Transverse colon (tissue), 4 donors: ENCODE measurements around the gene ADCY9. TPM values are rescaled to one million over a fixed set of nuclear protein-coding genes. Genes with fewer than 3 reads are reported as not detected.

Experiments
- DNase-seq: peaks from one replicate; pipeline ENCODE4 v3.0.0-alpha.2; 2019
- H3K27ac ChIP-seq, 4 donors: fragments of 200-600 bp; sonication (generic); 2 replicates each; pipeline ENCODE4 v1.5.1; 2016 to 2018; ENCODE audit warnings: inconsistent platforms in 4 of 4
- H3K27me3 ChIP-seq: fragments of 200-600 bp; sonication (generic); 2 replicates; pipeline ENCODE4 v1.5.1; 2017; ENCODE audit warnings: inconsistent platforms
- H3K36me3 ChIP-seq, 4 donors: fragments of 200-600 bp; sonication (generic); 2 replicates each; pipeline ENCODE4 v1.5.1; 2017 to 2019; ENCODE audit warnings: inconsistent platforms in 4 of 4
- H3K4me1 ChIP-seq, 4 donors: fragments of 200-600 bp; sonication (generic); 2 replicates each; pipeline ENCODE4 v1.5.1; 2017 to 2020; ENCODE audit warnings: inconsistent platforms in 4 of 4
- H3K4me3 ChIP-seq, 4 donors: fragments of 200-600 bp; sonication (generic); 1 replicate in 1 of 4; 2 replicates in 3 of 4; pipeline versions ENCODE4 v1.5.1 to v1.6.1; 2017 to 2019; ENCODE audit warnings: inconsistent platforms in 4 of 4
- H3K9me3 ChIP-seq, 2 donors: fragments of 200-600 bp; sonication (generic); 2 replicates each; pipeline ENCODE4 v1.5.1; 2017 to 2019; ENCODE audit warnings: inconsistent platforms in 2 of 2
- EP300 ChIP-seq: sonication (generic); formaldehyde crosslinking; IDR thresholded peaks from one replicate; pipeline ENCODE4 v1.6.1; 2017; ENCODE audit warnings: antibody characterized with exemption, low read depth
- POLR2A ChIP-seq: fragments of 450-650 bp; IDR thresholded peaks from one replicate; pipeline ENCODE4 v1.6.1; 2016; ENCODE audit warnings: antibody characterized with exemption, mild to moderate bottlenecking, moderate library complexity
- POLR2AphosphoS5 ChIP-seq, 3 donors: sonication (generic); formaldehyde crosslinking; IDR thresholded peaks; one replicate each; pipeline ENCODE4 v1.6.1; 2016; ENCODE audit warnings: antibody characterized with exemption in 3 of 3
- WGBS, 2 donors: methylation state at CpG; one replicate each; pipeline ENCODE4 v1.1.5; 2018; ENCODE audit warnings: low coverage in 1 of 2; 5-methylcytosine and 5-hydroxymethylcytosine counted together
- in situ Hi-C, 4 donors: fragments of 200-750 bp; cut with MboI; loops; one replicate each; pipeline versions ENCODE4 v1.15.0 to v1.15.1; 2017; ENCODE audit warnings: low sequenced_read_pairs in 3 of 4, low pct_ligation_motif_present in 1 of 4, low pct_unique_long_range_greater_than_20kb in 1 of 4
- intact Hi-C: fragments of 100-400 bp; cut with DNase I; formaldehyde crosslinking; loops from one replicate; pipeline ENCODE4 v1.15.1; 2023; ENCODE audit warnings: low total_unique reads
- total RNA-seq, 4 donors: library from RNA; depleted of rRNA; stranded (reverse); fragments of >200 nt; gene quantifications; one replicate each; pipeline ENCODE4 v1.1.0, GENCODE V29; 2016
- TF ChIP-seq, protein P1 (sequence below), 5 experiments: fragments of 200-600 bp in 3 of 5; fragments of 450-650 bp in 2 of 5; sonication (generic) in 3 of 5; IDR thresholded peaks; 1 replicate in 2 of 5; 2 replicates in 3 of 5; pipeline ENCODE4 v1.5.1; 2016 to 2017; ENCODE audit warnings: antibody characterized with exemption in 5 of 5, inconsistent platforms in 3 of 5, mild to moderate bottlenecking in 2 of 5, moderate library complexity in 1 of 5

The ADCY9 gene
- total RNA-seq, 4 donors from 2014 or later: 33.7 to 46.0 (median 37.2) TPM

DNA sequence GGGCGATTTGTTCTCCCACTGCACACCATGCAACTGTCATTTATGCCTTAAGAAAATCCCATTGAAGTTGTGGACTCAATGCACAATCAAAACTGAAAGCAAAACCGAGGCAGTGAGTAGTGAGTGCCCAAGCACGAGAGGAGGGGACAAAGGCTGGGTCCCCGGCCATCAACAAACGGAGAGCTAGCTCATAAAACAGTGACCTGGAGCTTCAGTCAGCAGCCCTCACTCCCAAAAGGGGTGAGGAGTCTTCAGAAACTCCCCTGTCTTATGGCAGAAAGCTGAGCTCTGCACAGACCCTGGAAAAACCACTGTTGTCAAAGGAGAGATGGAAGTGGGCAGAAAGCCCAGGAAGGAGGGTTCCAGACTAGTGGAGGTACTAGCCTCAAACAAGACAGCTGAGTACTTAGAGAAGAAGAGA, 96.9 kb downstream of the ADCY9 start:
- no peaks in the 10 kb centered on the region for H3K9me3 ChIP-seq
- H3K27ac ChIP-seq: peak overlapping the region; percentile 76 to 82 (median 79)
- intact Hi-C loops: no loop called here
- no peaks in the 10 kb centered on the region for H3K27me3 ChIP-seq
- H3K4me3 ChIP-seq: peak overlapping the region in 3 of 4 donors; percentile 25 to 41 (median 32)
- TF ChIP-seq, protein P1, sequence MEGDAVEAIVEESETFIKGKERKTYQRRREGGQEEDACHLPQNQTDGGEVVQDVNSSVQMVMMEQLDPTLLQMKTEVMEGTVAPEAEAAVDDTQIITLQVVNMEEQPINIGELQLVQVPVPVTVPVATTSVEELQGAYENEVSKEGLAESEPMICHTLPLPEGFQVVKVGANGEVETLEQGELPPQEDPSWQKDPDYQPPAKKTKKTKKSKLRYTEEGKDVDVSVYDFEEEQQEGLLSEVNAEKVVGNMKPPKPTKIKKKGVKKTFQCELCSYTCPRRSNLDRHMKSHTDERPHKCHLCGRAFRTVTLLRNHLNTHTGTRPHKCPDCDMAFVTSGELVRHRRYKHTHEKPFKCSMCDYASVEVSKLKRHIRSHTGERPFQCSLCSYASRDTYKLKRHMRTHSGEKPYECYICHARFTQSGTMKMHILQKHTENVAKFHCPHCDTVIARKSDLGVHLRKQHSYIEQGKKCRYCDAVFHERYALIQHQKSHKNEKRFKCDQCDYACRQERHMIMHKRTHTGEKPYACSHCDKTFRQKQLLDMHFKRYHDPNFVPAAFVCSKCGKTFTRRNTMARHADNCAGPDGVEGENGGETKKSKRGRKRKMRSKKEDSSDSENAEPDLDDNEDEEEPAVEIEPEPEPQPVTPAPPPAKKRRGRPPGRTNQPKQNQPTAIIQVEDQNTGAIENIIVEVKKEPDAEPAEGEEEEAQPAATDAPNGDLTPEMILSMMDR (IDR thresholded peaks at IDR 0.05): no peak
- TF ChIP-seq EP300 (no peak), POLR2A (no peak), POLR2AphosphoS5 (IDR thresholded peaks at IDR 0.05) (no peak)
- WGBS, 2 donors: 6% methylated on average over 5 of the region's 5 CpGs; no CpG with 5 or more reads in 1 of the 2 donors
- in situ Hi-C loops: loop anchor here in 2 of 4 donors (25.0 kb wide), 1 partner anchor 93 kb away; the partner anchor contains the start of gene ADCY9 (in 2 of the 2)
- DNase-seq: peak; percentile 35
- H3K36me3 ChIP-seq: no peaks in the 10 kb centered on the region
- H3K4me1 ChIP-seq: peaks cover 4 to 45% (median 30%) of the 10 kb centered on the region in 4 donors

DNA sequence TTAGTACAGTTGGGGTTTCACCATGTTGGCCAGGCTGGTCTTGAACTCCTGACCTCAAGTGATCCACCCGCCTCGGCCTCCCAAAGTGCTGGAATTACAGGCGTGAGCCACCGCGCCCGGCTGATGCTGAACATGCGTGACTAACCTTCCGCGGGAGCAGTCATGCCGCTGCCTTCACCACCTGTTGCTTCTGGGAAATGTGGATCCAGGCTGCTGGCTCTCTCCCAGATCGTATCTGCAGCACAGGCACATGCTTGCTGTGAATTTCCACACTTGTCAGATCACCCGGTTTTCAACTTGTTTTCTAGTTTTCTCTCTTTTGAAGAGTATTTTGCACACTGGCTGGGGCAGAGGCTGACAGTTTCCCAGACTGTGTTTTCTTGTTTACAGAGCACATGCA, 97.9 kb downstream of the ADCY9 start:
- H3K27me3 ChIP-seq: no peaks in the 10 kb centered on the region
- peaks cover 4 to 48% (median 32%) of the 10 kb centered on the region in 4 donors for H3K4me1 ChIP-seq
- H3K4me3 ChIP-seq: no peak overlapping the region
- H3K27ac ChIP-seq: peak overlapping the region in 3 of 4 donors; percentile 78 to 82 (median 80)
- peak; percentile 38 for DNase-seq
- intact Hi-C loops (no loop called here), in situ Hi-C loops (loop anchor here in 2 of 4 donors (25.0 kb wide), 1 partner anchor 94 kb away; the partner anchor contains the start of gene ADCY9 (in 2 of the 2))
- WGBS, 2 donors: 66 to 69% methylated on average over 2 to 12 of the region's 12 CpGs
- peak in 2 of 3 donors; percentile 13 to 58 for TF ChIP-seq POLR2AphosphoS5 (IDR thresholded peaks at IDR 0.05)
- TF ChIP-seq, protein P1 (IDR thresholded peaks at IDR 0.05): no peak
- H3K9me3 ChIP-seq: no peaks in the 10 kb centered on the region
- no peaks in the 10 kb centered on the region for H3K36me3 ChIP-seq

DNA sequence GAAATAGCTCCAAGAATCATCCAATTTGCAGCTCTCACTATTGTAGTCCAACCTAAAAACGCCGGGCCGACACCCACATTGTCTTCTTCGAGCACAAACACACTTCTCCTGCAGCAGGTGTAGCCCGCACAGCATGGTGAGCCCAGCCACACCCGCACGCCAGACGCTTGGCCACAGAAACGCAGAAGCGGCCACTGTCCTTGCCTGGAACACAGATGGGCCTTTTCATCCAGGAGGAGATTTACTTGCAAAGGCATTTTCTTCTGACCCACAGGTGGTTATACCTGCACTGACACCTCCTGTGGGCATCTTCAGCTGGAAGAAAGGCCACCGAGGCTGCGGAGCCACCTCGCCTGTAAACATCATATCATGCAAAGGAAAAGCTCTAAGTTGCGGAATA, 98.4 kb downstream of the ADCY9 start:
- H3K4me3 ChIP-seq: no peak overlapping the region
- intact Hi-C loops: no loop called here
- no peaks in the 10 kb centered on the region for H3K36me3 ChIP-seq
- peaks cover 4 to 54% (median 35%) of the 10 kb centered on the region in 4 donors for H3K4me1 ChIP-seq
- 80 to 100% methylated on average over 1 to 14 of the region's 14 CpGs for WGBS, 2 donors
- no peak for DNase-seq
- no peaks in the 10 kb centered on the region for H3K9me3 ChIP-seq
- no peaks in the 10 kb centered on the region for H3K27me3 ChIP-seq
- peak overlapping the region in 1 of 4 donors; percentile 80 for H3K27ac ChIP-seq
- in situ Hi-C loops: loop anchor here in 2 of 4 donors (25.0 kb wide), 1 partner anchor 94 kb away; the partner anchor contains the start of gene ADCY9 (in 2 of the 2)
- TF ChIP-seq POLR2A (no peak), EP300 (no peak), POLR2AphosphoS5 (IDR thresholded peaks at IDR 0.05) (no peak)
- TF ChIP-seq, protein P1 (IDR thresholded peaks at IDR 0.05): no peak

DNA sequence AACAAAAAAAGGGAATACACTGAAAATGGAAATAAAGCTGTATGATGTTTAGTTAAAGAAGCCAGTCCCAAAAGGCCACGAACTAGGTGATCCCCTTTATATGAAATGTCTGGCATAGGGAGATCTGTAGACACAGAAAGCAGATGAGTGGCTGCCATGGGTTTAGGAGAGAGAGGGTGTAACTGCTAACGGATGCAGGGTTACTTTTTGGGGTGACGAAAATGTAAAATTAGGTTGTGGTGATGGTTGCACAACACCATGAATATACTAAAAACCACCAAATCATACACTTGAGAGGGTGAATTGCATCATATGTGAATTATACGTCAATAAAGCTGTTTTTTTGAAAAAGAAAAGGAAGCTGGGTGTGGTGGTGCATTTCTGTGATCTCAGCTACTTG, 99.6 kb downstream of the ADCY9 start:
- DNase-seq: no peak
- in situ Hi-C loops: loop anchor here in 2 of 4 donors (25.0 kb wide), 1 partner anchor 96 kb away; the partner anchor contains the start of gene ADCY9 (in 2 of the 2)
- no peaks in the 10 kb centered on the region for H3K36me3 ChIP-seq
- no peak overlapping the region for H3K27ac ChIP-seq
- peaks cover 4 to 52% (median 31%) of the 10 kb centered on the region in 4 donors for H3K4me1 ChIP-seq
- TF ChIP-seq POLR2A (no peak), EP300 (no peak), POLR2AphosphoS5 (IDR thresholded peaks at IDR 0.05) (no peak)
- TF ChIP-seq, protein P1 (IDR thresholded peaks at IDR 0.05): no peak
- H3K4me3 ChIP-seq: no peak overlapping the region
- no peaks in the 10 kb centered on the region for H3K27me3 ChIP-seq
- 56 to 75% methylated on average over 2 to 4 of the region's 4 CpGs for WGBS, 2 donors
- H3K9me3 ChIP-seq: no peaks in the 10 kb centered on the region
- intact Hi-C loops: no loop called here
